Suppressor macrophage treated with lipopolysaccharide for 4 hours (primary cell): ENCODE results near the gene CCR1.
A peak's percentile ranks its signal among the peaks of the same experiment; 100 is the strongest.
"Not testable (repeated sequence)": the region's sequence is repeated elsewhere in the genome, so short reads cannot be mapped to it uniquely, and the experiment has no call there.

Source experiments
- DNase-seq: peaks from one replicate; pipeline ENCODE4 v3.0.0-alpha.2; 2020

Gene CCR1

GRCh38 chr3:46209746-46210470, 1.8 kb upstream of the CCR1 start:
- DNase-seq, result peak; percentile 71

GRCh38 chr3:46209053-46209452, 940 bp upstream of the CCR1 start:
- DNase-seq, result no peak

- DNase-seq, result not testable (repeated sequence)
Measured at GRCh38 chr3:46207514-46207913, 599 bp downstream of the CCR1 start.

- DNase-seq, result no peak
Measured at GRCh38 chr3:46206282-46207015, 1.7 kb downstream of the CCR1 start.

GRCh38 chr3:46205286-46205960, 2.7 kb downstream of the CCR1 start:
- DNase-seq, result no peak

DNA sequence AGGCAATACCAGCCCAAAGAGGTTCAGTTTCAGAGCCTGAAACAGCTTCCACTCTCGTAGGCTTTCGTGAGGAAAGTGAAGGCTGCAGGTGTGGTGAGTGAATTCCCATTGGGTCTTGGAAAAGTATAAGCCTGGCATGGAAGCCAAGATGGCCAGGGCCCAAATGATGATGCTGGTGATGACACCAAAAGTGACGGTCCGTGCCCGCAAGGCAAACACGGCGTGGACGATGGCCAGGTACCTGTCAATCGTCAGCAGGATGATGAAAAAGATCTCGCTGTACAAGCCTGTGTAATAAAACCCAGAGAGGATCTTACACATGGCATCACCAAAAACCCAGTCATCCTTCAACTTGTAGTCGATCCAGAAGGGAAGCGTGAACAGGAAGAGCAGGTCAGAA, 4.4 kb downstream of the CCR1 start:
- DNase-seq, result no peak

GRCh38 chr3:46202535-46202934, 5.6 kb downstream of the CCR1 start:
- DNase-seq, result no peak

DNA sequence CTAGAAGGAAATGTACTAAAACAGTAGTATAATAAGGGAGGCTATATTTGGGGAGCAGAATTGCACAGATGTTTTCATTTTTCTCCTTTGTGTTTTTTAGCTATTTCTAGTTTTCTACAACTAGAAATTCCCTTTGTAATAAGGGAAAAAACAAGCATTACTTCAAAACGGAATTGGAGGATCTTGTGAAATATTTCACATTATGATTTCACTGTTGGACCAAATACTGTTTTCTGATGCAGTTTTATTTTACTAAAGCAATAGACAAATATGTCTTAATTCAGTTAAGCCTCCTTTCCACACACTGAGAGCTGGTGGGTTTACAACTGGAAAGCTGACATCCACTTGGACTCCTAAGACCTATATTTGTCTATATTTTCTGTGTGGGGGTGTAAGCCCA, 7.3 kb downstream of the CCR1 start:
- DNase-seq, result no peak

GRCh38 chr3:46200211-46200610, 7.9 kb downstream of the CCR1 start:
- DNase-seq, result no peak

DNA sequence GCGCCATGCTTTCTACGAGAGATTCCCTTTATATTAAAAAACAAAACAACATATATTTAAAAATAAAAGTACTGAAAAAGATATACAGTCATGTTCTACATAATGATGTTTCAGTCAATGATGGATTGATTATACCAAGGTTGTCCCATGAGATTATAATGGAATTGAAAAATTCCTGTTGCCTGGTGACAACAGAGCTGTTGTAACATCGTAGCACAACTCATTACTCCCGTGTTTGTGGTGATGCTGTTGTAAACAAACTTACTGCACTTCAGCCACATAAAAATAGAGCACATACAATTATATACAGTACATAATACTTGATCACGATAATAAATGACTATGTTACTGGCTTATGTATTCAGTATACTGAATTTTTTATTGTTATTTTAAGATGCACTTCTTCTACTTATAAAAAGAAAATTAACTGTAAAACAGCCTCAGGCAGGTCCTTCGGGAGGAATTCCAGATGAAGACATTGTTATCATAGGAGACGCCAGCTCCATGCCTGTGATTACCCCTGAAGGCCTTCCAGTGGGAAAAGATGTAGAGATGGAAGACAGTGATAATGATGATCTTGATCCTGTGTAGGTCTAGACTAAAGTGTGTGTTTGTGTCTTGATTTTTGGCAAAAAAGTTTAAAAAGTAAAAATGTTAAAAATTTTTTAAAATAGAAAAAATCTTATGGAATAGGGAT, 11.7 kb downstream of the CCR1 start:
- no peak for DNase-seq

DNA sequence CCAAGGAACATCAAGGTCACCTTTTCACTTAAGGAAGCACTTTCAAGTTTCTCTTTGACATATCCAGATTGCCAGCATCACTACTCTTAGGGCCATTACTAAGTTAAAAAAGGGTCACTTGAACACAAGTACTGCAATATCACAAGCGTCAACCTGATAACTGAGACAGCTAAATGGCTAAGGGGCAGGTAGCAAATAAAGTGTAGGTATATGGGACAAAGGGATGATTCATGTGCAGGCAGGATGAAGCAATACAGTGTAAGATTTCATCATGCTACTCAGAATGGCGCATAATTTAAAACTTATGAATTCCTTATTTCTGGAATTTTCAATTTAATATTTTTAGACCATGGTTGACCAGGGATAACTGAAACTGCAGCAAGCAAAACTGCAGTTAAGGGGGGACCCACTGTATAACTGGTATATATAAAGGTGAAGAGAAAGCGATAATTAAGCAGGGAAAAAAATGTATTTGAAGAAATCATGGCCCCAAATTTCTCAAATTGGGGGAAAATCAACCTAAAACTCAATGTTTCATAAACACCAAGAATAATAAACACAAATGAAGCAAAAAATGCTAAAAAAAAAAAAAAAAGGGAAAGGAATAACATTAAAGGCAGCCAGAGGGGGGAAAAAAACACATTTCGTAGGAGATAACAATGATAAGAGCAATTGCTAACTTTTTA, 13.1 kb downstream of the CCR1 start:
- no peak for DNase-seq

DNA sequence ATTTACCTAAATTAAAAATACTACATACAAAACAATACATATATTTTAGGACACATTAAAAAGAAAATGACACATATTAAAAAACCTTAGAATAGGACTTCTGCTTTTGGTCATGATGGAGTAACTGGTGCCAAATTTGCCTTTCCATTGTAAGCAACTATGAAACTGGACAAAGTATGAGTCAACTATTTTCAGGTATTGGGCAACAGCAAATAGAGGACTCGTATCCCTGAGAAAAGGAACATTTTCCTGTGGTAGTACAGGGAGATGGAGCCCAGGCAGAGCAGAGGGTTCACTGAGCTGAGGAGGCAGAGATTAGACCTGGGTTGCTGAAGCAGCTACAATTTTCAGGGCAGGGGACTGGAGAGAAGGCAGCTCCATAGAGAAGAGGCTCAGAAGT, 14.7 kb downstream of the CCR1 start:
- peak; percentile 89 for DNase-seq

- no peak for DNase-seq
Measured at GRCh38 chr3:46192939-46193338, 15.2 kb downstream of the CCR1 start.

DNA sequence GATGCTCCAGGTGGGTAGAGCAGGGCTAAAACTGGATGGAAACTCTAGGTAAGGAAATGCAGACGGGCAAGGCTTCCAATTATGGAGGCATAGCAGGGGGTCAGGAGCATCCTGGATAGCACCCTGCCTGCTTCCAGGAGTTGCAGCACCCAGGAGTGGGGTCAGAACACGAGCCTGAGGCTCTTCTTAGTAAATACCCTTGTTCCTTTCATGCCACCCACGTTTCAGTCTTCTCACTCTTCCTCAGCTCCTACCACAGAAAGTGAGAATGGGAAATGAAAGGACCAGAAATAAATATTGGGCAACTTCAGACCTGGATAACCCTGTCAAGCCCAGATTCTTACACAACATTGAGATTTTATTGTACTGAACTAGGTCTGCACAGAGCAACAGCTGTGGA, 16.4 kb downstream of the CCR1 start:
- DNase-seq, result peak; percentile 90

GRCh38 chr3:46188708-46189107, 19.4 kb downstream of the CCR1 start:
- no peak for DNase-seq

DNA sequence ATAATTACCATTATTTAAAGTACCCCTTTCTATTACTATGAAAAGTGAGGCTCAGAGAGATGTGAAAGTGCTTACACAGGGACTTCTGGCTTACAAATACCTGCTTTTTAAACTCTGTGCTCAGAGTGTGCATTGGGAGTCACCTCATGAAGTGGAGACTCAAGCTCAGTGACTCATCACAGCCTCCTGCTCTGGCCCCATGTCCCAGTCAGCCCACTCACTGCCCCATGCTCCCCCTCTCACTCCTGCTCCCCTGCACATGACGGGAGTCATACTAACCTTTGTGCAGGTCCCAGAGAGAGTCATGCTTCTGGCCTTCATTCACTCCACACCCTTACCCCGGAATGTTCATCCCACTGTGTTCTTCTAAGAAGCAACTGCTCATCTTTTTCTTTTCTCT, 20.2 kb downstream of the CCR1 start:
- DNase-seq, result peak; percentile 54

DNA sequence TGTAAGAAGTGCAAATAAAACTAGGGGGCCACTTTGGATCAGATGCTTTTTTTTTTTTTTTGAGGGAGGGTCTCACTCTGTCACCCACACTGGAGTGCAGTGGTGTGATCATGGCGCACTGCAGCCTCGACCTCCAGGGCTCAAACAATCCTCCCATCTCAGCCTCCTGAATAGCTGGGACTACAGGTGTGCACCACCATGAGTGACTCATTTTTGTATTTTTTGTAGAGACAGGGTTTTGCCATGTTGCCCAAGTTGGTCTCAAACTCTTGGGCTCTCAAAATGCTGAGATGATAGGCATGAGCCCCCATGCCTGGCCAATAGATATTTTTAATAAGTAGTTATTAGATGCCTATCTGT, 20.8 kb downstream of the CCR1 start:
- DNase-seq, result no peak

- DNase-seq, result peak; percentile 69
Measured at GRCh38 chr3:46186471-46187340, 21.4 kb downstream of the CCR1 start.

GRCh38 chr3:46184469-46184868, 23.6 kb downstream of the CCR1 start:
- peak; percentile 76 for DNase-seq

DNA sequence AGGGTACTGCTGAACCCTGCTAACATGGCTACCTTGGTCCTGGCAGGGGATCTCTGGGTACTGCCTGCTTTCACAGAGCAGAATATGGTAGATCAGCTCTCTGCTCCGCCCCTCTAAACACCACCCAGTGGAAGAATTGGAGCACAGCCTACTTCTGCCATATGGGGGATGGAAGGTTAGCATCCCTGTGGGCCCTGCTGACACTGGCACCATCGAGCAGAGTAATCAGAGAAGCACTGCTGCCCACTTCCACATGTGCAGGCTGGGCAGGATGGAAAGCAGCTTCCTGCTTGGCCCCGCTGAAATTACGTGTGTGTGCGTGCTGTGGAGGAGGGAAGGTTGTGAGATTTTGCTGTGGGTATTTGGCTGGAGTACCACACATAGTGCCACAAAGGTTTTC, 24.8 kb downstream of the CCR1 start:
- DNase-seq, result peak; percentile 48

DNA sequence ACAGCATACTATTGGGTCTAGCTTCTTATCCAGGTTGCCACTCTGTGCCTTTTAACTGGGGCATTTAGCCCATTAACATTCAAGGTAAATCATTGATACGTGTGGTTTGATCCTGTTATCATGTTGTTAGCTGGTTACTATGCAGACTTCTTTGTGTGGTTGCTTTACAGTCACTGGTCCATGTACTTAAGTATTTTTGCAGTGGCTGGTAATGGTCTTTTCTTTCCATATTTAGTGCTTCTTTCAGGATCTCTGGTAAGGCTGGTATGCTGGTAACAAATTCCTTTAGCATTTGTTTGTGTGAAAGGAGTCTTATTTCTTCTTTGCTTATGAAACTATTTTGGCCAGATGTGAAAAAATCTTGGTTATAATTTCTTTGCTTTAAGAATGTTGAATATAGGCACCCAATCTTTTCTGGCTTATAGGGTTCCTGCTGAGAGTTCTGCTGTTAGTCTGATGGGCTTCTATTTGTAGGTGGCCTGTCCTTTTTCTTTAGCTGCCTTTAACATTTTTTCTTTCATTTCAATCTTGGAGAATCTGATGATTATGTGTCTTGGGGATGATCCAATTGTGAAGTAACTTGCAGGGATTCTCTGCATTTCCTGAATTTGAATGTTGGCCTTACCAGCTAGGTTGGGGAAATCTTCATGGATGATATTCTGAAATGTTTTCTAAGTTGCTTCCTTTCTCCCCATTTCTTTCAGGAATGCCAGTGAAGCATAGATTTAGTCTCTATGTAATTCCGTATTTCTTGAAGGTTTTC, 39.3 kb downstream of the CCR1 start:
- DNase-seq, result no peak
